ENCODE measurements around the gene ITGB1BP1. TPM values are rescaled to one million over a fixed set of nuclear protein-coding genes. Genes with fewer than 3 reads are reported as not detected.

The ITGB1BP1 gene
- total RNA-seq, 4 donors from 2014 or later, result 10.7 to 27.7 (median 21.7) TPM

DNA sequence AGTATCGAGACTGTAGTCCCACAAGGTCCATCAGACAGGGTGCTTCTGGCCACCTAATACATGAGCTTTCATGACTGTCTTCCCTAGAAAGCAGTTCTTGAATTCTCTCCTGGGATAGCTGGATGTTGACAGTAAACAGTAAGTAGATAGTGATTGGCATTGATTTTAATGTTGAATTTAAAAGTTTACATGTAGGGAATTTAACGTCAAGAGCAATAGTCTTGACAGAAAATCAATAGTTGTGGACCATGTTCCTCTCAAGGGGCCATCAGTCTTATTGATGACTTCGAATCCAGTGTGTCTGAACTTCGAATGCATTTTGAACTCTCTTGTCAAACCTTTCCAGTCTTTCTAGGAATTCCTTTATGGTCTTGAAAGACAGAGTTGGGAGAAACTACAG lies 63.9 kb downstream of the ITGB1BP1 start:
- Histone ChIP-seq H3K9me3 (no peaks in the 10 kb centered on the region), H3K4me1 (no peaks in the 10 kb centered on the region), H3K36me3 (peaks cover 0 to 51% (median 3%) of the 10 kb centered on the region in 4 donors), H3K27me3 (no peaks in the 10 kb centered on the region), H3K4me3 (no peak overlapping the region), H3K27ac (no peak overlapping the region)
- WGBS, 2 donors (ENCODE audit: low coverage in 1 of 2), result 86 to 100% methylated on average over 2 to 4 of the region's 4 CpGs
- DNase-seq, result no peak
- in situ Hi-C loops (cut with MboI; ENCODE audit: low pct_ligation_motif_present in 1 of 4, low pct_unique_long_range_greater_than_20kb in 1 of 4, low sequenced_read_pairs in 3 of 4), result no loop called here
- intact Hi-C loops (cut with DNase I; ENCODE audit: low total_unique reads), result no loop called here
- TF ChIP-seq, protein P1, sequence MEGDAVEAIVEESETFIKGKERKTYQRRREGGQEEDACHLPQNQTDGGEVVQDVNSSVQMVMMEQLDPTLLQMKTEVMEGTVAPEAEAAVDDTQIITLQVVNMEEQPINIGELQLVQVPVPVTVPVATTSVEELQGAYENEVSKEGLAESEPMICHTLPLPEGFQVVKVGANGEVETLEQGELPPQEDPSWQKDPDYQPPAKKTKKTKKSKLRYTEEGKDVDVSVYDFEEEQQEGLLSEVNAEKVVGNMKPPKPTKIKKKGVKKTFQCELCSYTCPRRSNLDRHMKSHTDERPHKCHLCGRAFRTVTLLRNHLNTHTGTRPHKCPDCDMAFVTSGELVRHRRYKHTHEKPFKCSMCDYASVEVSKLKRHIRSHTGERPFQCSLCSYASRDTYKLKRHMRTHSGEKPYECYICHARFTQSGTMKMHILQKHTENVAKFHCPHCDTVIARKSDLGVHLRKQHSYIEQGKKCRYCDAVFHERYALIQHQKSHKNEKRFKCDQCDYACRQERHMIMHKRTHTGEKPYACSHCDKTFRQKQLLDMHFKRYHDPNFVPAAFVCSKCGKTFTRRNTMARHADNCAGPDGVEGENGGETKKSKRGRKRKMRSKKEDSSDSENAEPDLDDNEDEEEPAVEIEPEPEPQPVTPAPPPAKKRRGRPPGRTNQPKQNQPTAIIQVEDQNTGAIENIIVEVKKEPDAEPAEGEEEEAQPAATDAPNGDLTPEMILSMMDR (IDR thresholded peaks at IDR 0.05), result no peak
- no peak for TF ChIP-seq POLR2AphosphoS5 (IDR thresholded peaks at IDR 0.05)
- no peak for TF ChIP-seq EP300 (IDR thresholded peaks at IDR 0.05; ENCODE audit: low read depth)
- no peak for TF ChIP-seq POLR2A (IDR thresholded peaks at IDR 0.05)

DNA sequence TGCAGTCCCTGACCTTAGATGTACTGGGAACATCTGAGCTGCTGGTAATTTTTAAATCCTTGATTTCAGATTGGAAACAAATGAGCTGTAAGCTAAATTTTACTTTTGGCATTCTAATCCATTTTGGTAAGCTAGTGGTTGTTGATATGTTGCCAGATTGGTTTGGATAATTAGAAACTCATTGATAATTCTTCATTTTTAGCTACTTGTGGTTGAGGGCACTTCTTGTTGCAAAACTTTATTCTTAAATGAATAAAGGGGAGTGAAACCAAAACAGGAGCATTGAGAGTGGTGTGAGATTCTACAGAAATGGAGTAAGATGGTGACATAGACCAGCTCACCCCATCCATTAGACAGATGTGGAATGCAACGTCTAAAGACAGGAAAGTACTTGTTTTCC lies 64.5 kb downstream of the ITGB1BP1 start:
- H3K27me3 ChIP-seq, result no peaks in the 10 kb centered on the region
- no peak for DNase-seq
- no peak overlapping the region for H3K27ac ChIP-seq
- peaks cover 0 to 50% (median 3%) of the 10 kb centered on the region in 4 donors for H3K36me3 ChIP-seq
- intact Hi-C loops (cut with DNase I; ENCODE audit: low total_unique reads) (no loop called here), in situ Hi-C loops (cut with MboI; ENCODE audit: low pct_ligation_motif_present in 1 of 4, low pct_unique_long_range_greater_than_20kb in 1 of 4, low sequenced_read_pairs in 3 of 4) (no loop called here)
- H3K4me1 ChIP-seq, result no peaks in the 10 kb centered on the region
- H3K9me3 ChIP-seq, result no peaks in the 10 kb centered on the region
- 74% methylated on average over 1 of the region's 1 CpG; no CpG with 5 or more reads in 1 of the 2 donors for WGBS, 2 donors (ENCODE audit: low coverage in 1 of 2)
- TF ChIP-seq, protein P1 (IDR thresholded peaks at IDR 0.05), result no peak
- TF ChIP-seq EP300 (IDR thresholded peaks at IDR 0.05; ENCODE audit: low read depth) (no peak), POLR2AphosphoS5 (IDR thresholded peaks at IDR 0.05) (no peak), POLR2A (IDR thresholded peaks at IDR 0.05) (no peak)
- H3K4me3 ChIP-seq, result no peak overlapping the region

GRCh38 chr2:9356261-9356660 lies 67.1 kb downstream of the ITGB1BP1 start:
- intact Hi-C loops (cut with DNase I; ENCODE audit: low total_unique reads) (no loop called here), in situ Hi-C loops (cut with MboI; ENCODE audit: low pct_ligation_motif_present in 1 of 4, low pct_unique_long_range_greater_than_20kb in 1 of 4, low sequenced_read_pairs in 3 of 4) (no loop called here)
- no peaks in the 10 kb centered on the region for H3K4me1 ChIP-seq
- H3K36me3 ChIP-seq, result peaks cover 0 to 49% (median 4%) of the 10 kb centered on the region in 4 donors
- TF ChIP-seq POLR2AphosphoS5 (IDR thresholded peaks at IDR 0.05) (no peak), EP300 (IDR thresholded peaks at IDR 0.05; ENCODE audit: low read depth) (no peak), POLR2A (IDR thresholded peaks at IDR 0.05) (no peak)
- TF ChIP-seq, protein P1 (IDR thresholded peaks at IDR 0.05), result no peak
- H3K9me3 ChIP-seq, result no peaks in the 10 kb centered on the region
- no peak overlapping the region for H3K27ac ChIP-seq
- no peaks in the 10 kb centered on the region for H3K27me3 ChIP-seq
- no peak overlapping the region for H3K4me3 ChIP-seq
- WGBS, 2 donors (ENCODE audit: low coverage in 1 of 2), result 84% methylated on average over 11 of the region's 11 CpGs; no CpG with 5 or more reads in 1 of the 2 donors
- no peak for DNase-seq

DNA sequence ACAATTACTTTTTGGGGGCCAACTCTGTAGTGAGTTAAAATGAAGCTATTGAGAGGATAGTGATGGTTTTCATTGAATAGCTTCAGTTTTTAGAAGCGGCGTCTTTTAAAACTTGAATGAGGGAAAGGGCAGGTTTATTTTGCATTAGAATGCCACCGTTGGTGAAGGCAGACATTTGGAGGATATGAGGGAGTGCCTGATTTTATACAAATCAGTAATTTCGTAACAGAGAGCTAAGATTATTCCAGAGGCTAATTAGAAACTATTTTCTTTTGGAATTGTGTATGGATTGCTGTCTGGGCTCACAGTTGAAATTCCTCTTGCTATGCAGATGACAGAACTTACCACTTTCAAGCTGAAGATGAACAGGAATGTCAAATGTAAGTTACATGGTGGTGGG lies 67.6 kb downstream of the ITGB1BP1 start:
- peaks cover 0 to 49% (median 7%) of the 10 kb centered on the region in 4 donors for H3K36me3 ChIP-seq
- intact Hi-C loops (cut with DNase I; ENCODE audit: low total_unique reads) (no loop called here), in situ Hi-C loops (cut with MboI; ENCODE audit: low pct_ligation_motif_present in 1 of 4, low pct_unique_long_range_greater_than_20kb in 1 of 4, low sequenced_read_pairs in 3 of 4) (no loop called here)
- no peak overlapping the region for H3K27ac ChIP-seq
- H3K27me3 ChIP-seq, result no peaks in the 10 kb centered on the region
- H3K9me3 ChIP-seq, result no peaks in the 10 kb centered on the region
- no peaks in the 10 kb centered on the region for H3K4me1 ChIP-seq
- 83 to 88% methylated on average over 4 of the region's 4 CpGs for WGBS, 2 donors (ENCODE audit: low coverage in 1 of 2)
- TF ChIP-seq, protein P1 (IDR thresholded peaks at IDR 0.05), result no peak
- TF ChIP-seq EP300 (IDR thresholded peaks at IDR 0.05; ENCODE audit: low read depth) (no peak), POLR2AphosphoS5 (IDR thresholded peaks at IDR 0.05) (no peak), POLR2A (IDR thresholded peaks at IDR 0.05) (no peak)
- no peak for DNase-seq
- H3K4me3 ChIP-seq, result no peak overlapping the region
